ENCODE results near the gene GIGYF2. TPM values are rescaled to one million over a fixed set of nuclear protein-coding genes. Genes with fewer than 3 reads are reported as not detected.

Gene GIGYF2
- total RNA-seq, 4 donors from 2014 or later: 69.0 to 208 (median 80.4) TPM

DNA sequence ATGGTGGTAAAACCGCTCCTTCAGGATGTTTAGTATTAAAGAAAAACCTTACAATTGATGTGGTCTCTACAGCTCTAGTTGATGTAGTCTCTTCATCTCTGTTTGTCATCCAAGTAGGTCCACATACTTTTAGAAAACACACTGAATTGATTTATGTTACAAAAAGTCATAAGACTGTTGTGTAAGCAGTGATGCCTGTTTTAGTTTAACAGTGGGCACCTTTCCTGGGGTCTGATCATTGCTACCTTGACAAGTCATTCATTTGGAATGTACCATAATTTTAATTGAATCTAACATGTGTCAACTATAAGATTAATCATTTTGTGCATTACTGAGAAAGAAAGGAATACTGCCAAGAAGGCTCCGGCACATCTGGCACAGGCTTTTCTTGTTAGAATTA lies 34.3 kb downstream of the GIGYF2 start:
- DNase-seq (ENCODE audit: low spot score in 2 of 2): no peak
- H3K36me3 ChIP-seq: peaks cover 38% of the 10 kb centered on the region
- H3K27ac ChIP-seq: no peak overlapping the region
- H3K9me3 ChIP-seq: no peaks in the 10 kb centered on the region
- peaks cover 7% of the 10 kb centered on the region for H3K4me1 ChIP-seq
- 43% methylated on average over 2 of the region's 2 CpGs for WGBS
- no peaks in the 10 kb centered on the region for H3K27me3 ChIP-seq
- H3K4me3 ChIP-seq: no peak overlapping the region
- TF ChIP-seq POLR2A (IDR thresholded peaks at IDR 0.05) (no peak), EP300 (IDR thresholded peaks at IDR 0.05) (no peak), POLR2AphosphoS5 (IDR thresholded peaks at IDR 0.05) (no peak)
- TF ChIP-seq, protein P1, sequence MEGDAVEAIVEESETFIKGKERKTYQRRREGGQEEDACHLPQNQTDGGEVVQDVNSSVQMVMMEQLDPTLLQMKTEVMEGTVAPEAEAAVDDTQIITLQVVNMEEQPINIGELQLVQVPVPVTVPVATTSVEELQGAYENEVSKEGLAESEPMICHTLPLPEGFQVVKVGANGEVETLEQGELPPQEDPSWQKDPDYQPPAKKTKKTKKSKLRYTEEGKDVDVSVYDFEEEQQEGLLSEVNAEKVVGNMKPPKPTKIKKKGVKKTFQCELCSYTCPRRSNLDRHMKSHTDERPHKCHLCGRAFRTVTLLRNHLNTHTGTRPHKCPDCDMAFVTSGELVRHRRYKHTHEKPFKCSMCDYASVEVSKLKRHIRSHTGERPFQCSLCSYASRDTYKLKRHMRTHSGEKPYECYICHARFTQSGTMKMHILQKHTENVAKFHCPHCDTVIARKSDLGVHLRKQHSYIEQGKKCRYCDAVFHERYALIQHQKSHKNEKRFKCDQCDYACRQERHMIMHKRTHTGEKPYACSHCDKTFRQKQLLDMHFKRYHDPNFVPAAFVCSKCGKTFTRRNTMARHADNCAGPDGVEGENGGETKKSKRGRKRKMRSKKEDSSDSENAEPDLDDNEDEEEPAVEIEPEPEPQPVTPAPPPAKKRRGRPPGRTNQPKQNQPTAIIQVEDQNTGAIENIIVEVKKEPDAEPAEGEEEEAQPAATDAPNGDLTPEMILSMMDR (IDR thresholded peaks at IDR 0.05): no peak

DNA sequence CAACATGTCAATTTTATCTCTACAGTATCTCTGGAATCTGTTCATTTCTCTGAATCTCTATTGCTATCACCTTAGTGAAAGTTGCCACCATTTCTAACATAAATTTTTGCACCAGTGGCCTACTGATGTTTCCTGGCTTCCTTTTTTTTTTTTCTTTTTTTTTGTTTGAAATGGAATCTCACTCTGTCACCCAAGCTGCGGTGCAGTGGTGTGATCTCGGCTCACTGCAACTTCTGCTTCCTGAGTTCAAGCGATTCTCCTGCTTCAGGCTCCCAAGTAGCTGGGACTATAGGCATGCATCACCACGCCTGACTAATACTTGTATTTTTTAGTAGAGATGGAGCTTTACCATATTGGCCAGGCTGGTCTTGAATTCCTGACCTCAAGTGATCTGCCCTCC lies 44.2 kb downstream of the GIGYF2 start:
- TF ChIP-seq POLR2A (IDR thresholded peaks at IDR 0.05) (no peak), POLR2AphosphoS5 (IDR thresholded peaks at IDR 0.05) (no peak), EP300 (IDR thresholded peaks at IDR 0.05) (no peak)
- TF ChIP-seq, protein P1 (IDR thresholded peaks at IDR 0.05): no peak
- Histone ChIP-seq H3K27me3 (no peaks in the 10 kb centered on the region), H3K4me1 (peaks cover 9% of the 10 kb centered on the region), H3K4me3 (no peak overlapping the region), H3K9me3 (no peaks in the 10 kb centered on the region), H3K36me3 (peaks cover 26% of the 10 kb centered on the region), H3K27ac (no peak overlapping the region)
- DNase-seq (ENCODE audit: low spot score in 2 of 2): no peak
- WGBS: 76% methylated on average over 4 of the region's 4 CpGs

DNA sequence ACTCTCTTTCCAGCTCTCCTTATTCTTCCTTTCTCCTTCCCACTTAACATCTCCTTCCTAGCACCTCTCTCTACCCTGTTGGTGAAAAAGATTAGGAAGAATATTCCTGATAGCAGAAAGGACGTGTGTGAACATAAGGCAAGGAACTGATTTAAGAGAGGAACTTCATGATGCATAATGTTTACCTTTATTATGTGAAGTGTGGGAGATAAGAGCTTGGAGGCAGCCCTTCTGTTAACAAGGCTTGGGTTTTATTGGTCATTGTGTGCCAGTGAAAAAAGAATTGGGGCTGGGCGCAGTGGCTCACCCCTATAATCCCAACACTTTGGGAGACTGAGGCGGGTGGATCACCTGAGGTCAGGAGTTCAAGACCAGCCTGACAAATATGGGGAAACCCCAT lies 44.8 kb downstream of the GIGYF2 start:
- Histone ChIP-seq H3K9me3 (no peaks in the 10 kb centered on the region), H3K4me3 (no peak overlapping the region), H3K36me3 (peaks cover 24% of the 10 kb centered on the region), H3K27me3 (no peaks in the 10 kb centered on the region), H3K27ac (no peak overlapping the region), H3K4me1 (peaks cover 9% of the 10 kb centered on the region)
- over 99% methylated on average over 3 of the region's 3 CpGs for WGBS
- TF ChIP-seq POLR2AphosphoS5 (IDR thresholded peaks at IDR 0.05) (no peak), EP300 (IDR thresholded peaks at IDR 0.05) (no peak), POLR2A (IDR thresholded peaks at IDR 0.05) (no peak)
- TF ChIP-seq, protein P1 (IDR thresholded peaks at IDR 0.05): no peak
- DNase-seq (ENCODE audit: low spot score in 2 of 2): no peak

DNA sequence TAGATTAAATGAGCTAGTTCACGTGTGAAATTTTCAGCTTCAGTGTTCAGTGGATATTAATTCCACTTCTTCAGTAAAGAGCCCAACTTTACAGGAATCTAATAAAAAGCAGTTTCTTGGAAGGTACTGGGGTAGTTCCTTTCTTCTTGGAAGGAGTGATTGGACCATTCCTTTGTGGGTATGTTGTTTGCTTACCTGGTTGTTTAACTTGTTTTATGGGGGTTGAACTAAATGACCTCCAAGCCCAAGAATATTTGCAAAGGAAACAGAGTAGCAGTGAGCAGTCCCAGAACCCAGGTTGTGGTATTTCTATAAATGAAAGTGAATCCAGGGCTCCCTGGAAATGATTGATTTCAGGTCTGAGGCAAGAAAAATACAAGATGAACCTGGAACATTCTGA lies 47.8 kb downstream of the GIGYF2 start:
- no peak overlapping the region for H3K4me3 ChIP-seq
- DNase-seq (ENCODE audit: low spot score in 2 of 2): no peak
- H3K27ac ChIP-seq: no peak overlapping the region
- no peaks in the 10 kb centered on the region for H3K9me3 ChIP-seq
- H3K27me3 ChIP-seq: no peaks in the 10 kb centered on the region
- WGBS: 98% methylated on average over 1 of the region's 1 CpG
- peaks cover 34% of the 10 kb centered on the region for H3K36me3 ChIP-seq
- peaks cover 9% of the 10 kb centered on the region for H3K4me1 ChIP-seq
- TF ChIP-seq POLR2AphosphoS5 (IDR thresholded peaks at IDR 0.05): no peak
- no peak for TF ChIP-seq EP300 (IDR thresholded peaks at IDR 0.05)
- TF ChIP-seq, protein P1 (IDR thresholded peaks at IDR 0.05): no peak
- no peak for TF ChIP-seq POLR2A (IDR thresholded peaks at IDR 0.05)

DNA sequence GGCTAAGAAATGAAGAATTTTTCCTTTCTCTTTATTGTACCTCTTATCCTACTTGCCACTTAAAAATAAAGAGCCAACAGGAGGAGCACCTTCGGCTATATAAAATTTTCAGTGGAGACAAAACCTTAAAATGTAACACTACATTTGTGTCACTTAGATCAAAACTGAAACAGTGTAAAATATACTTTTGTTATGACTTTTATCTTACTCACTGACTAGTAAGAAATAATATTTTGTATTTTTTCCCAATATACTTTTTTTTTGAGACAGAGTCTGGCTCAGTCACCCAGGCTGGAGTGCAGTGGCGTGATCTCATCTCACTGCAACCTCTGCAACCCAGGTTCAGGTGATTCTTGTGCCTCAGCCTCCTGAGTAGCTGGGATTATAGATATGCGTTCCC lies 50.9 kb downstream of the GIGYF2 start:
- no peaks in the 10 kb centered on the region for H3K27me3 ChIP-seq
- WGBS: 93% methylated on average over 3 of the region's 3 CpGs
- H3K4me3 ChIP-seq: no peak overlapping the region
- no peak for DNase-seq (ENCODE audit: low spot score in 2 of 2)
- no peaks in the 10 kb centered on the region for H3K9me3 ChIP-seq
- H3K4me1 ChIP-seq: no peaks in the 10 kb centered on the region
- no peak for TF ChIP-seq POLR2A (IDR thresholded peaks at IDR 0.05)
- TF ChIP-seq POLR2AphosphoS5 (IDR thresholded peaks at IDR 0.05): no peak
- TF ChIP-seq EP300 (IDR thresholded peaks at IDR 0.05): no peak
- TF ChIP-seq, protein P1 (IDR thresholded peaks at IDR 0.05): no peak
- H3K36me3 ChIP-seq: peaks cover 61% of the 10 kb centered on the region
- H3K27ac ChIP-seq: no peak overlapping the region
